ENCODE results near the gene SLC25A21.
"Not testable (repeated sequence)": the region's sequence is repeated elsewhere in the genome, so short reads cannot be mapped to it uniquely, and the experiment has no call there.

The SLC25A21 gene

GRCh38 chr14:37170237-37170636, 2.2 kb downstream of the SLC25A21 start:
- Mint-ChIP-seq H3K27me3 (peaks cover 34% of the 10 kb centered on the region), H3K27ac (no peak overlapping the region), H3K4me1 (ENCODE audit: low read depth) (no peaks in the 10 kb centered on the region)

GRCh38 chr14:37168721-37169120, 3.7 kb downstream of the SLC25A21 start:
- Mint-ChIP-seq H3K36me3 (ENCODE audit: low read depth) (no peaks in the 10 kb centered on the region), H3K4me1 (ENCODE audit: low read depth) (no peaks in the 10 kb centered on the region), H3K4me3 (no peak overlapping the region), H3K27me3 (peaks cover 24% of the 10 kb centered on the region), H3K9me3 (no peaks in the 10 kb centered on the region), H3K27ac (no peak overlapping the region)

More at GRCh38 chr14:37170237-37170636, 2.2 kb downstream of the SLC25A21 start:
- Mint-ChIP-seq H3K4me3 (no peak overlapping the region), H3K9me3 (no peaks in the 10 kb centered on the region), H3K36me3 (ENCODE audit: low read depth) (no peaks in the 10 kb centered on the region)

GRCh38 chr14:37167151-37168047, 5.0 kb downstream of the SLC25A21 start:
- no peak overlapping the region for H3K27ac Mint-ChIP-seq
- H3K9me3 Mint-ChIP-seq: peaks cover 1% of the 10 kb centered on the region
- H3K4me1 Mint-ChIP-seq (ENCODE audit: low read depth): no peaks in the 10 kb centered on the region
- H3K27me3 Mint-ChIP-seq: peaks cover 13% of the 10 kb centered on the region
- no peaks in the 10 kb centered on the region for H3K36me3 Mint-ChIP-seq (ENCODE audit: low read depth)
- no peak overlapping the region for H3K4me3 Mint-ChIP-seq

GRCh38 chr14:37165794-37166193, 6.6 kb downstream of the SLC25A21 start:
- no peak overlapping the region for H3K27ac Mint-ChIP-seq
- no peaks in the 10 kb centered on the region for H3K36me3 Mint-ChIP-seq (ENCODE audit: low read depth)
- no peaks in the 10 kb centered on the region for H3K4me1 Mint-ChIP-seq (ENCODE audit: low read depth)
- H3K9me3 Mint-ChIP-seq: peaks cover 3% of the 10 kb centered on the region
- H3K4me3 Mint-ChIP-seq: no peak overlapping the region
- H3K27me3 Mint-ChIP-seq: peaks cover 4% of the 10 kb centered on the region

GRCh38 chr14:37162307-37162706, 10.1 kb downstream of the SLC25A21 start:
- H3K9me3 Mint-ChIP-seq; H3K4me1 Mint-ChIP-seq (ENCODE audit: low read depth): not testable (repeated sequence)

GRCh38 chr14:37157987-37158386, 14.4 kb downstream of the SLC25A21 start:
- no peaks in the 10 kb centered on the region for H3K4me1 Mint-ChIP-seq (ENCODE audit: low read depth)
- no peak overlapping the region for H3K27ac Mint-ChIP-seq
- H3K9me3 Mint-ChIP-seq: peaks cover 7% of the 10 kb centered on the region
- peaks cover 3% of the 10 kb centered on the region for H3K27me3 Mint-ChIP-seq
- no peak overlapping the region for H3K4me3 Mint-ChIP-seq
- no peaks in the 10 kb centered on the region for H3K36me3 Mint-ChIP-seq (ENCODE audit: low read depth)

More at GRCh38 chr14:37162307-37162706, 10.1 kb downstream of the SLC25A21 start:
- H3K27me3 Mint-ChIP-seq; H3K4me3 Mint-ChIP-seq; H3K36me3 Mint-ChIP-seq (ENCODE audit: low read depth); H3K27ac Mint-ChIP-seq: not testable (repeated sequence)

GRCh38 chr14:37153483-37153882, 18.9 kb downstream of the SLC25A21 start:
- Mint-ChIP-seq H3K9me3 (peaks cover 8% of the 10 kb centered on the region), H3K4me3 (no peak overlapping the region), H3K4me1 (ENCODE audit: low read depth) (no peaks in the 10 kb centered on the region), H3K27ac (no peak overlapping the region), H3K36me3 (ENCODE audit: low read depth) (no peaks in the 10 kb centered on the region), H3K27me3 (no peaks in the 10 kb centered on the region)

GRCh38 chr14:37153005-37153404, 19.4 kb downstream of the SLC25A21 start:
- no peaks in the 10 kb centered on the region for H3K4me1 Mint-ChIP-seq (ENCODE audit: low read depth)

GRCh38 chr14:37150414-37150813, 22.0 kb downstream of the SLC25A21 start:
- Mint-ChIP-seq H3K36me3 (ENCODE audit: low read depth) (no peaks in the 10 kb centered on the region), H3K27me3 (no peaks in the 10 kb centered on the region), H3K27ac (no peak overlapping the region), H3K9me3 (peaks cover 4% of the 10 kb centered on the region), H3K4me1 (ENCODE audit: low read depth) (no peaks in the 10 kb centered on the region), H3K4me3 (no peak overlapping the region)

More at GRCh38 chr14:37153005-37153404, 19.4 kb downstream of the SLC25A21 start:
- H3K9me3 Mint-ChIP-seq: peaks cover 8% of the 10 kb centered on the region
- H3K27me3 Mint-ChIP-seq: no peaks in the 10 kb centered on the region
- no peak overlapping the region for H3K27ac Mint-ChIP-seq
- no peaks in the 10 kb centered on the region for H3K36me3 Mint-ChIP-seq (ENCODE audit: low read depth)
- H3K4me3 Mint-ChIP-seq: no peak overlapping the region

GRCh38 chr14:37147310-37147880, 25.0 kb downstream of the SLC25A21 start:
- H3K36me3 Mint-ChIP-seq (ENCODE audit: low read depth): no peaks in the 10 kb centered on the region
- no peaks in the 10 kb centered on the region for H3K9me3 Mint-ChIP-seq
- no peak overlapping the region for H3K4me3 Mint-ChIP-seq
- no peaks in the 10 kb centered on the region for H3K27me3 Mint-ChIP-seq
- no peaks in the 10 kb centered on the region for H3K4me1 Mint-ChIP-seq (ENCODE audit: low read depth)
- no peak overlapping the region for H3K27ac Mint-ChIP-seq

GRCh38 chr14:37146438-37146837, 26.0 kb downstream of the SLC25A21 start:
- H3K36me3 Mint-ChIP-seq (ENCODE audit: low read depth); H3K9me3 Mint-ChIP-seq; H3K4me3 Mint-ChIP-seq; H3K27ac Mint-ChIP-seq; H3K4me1 Mint-ChIP-seq (ENCODE audit: low read depth); H3K27me3 Mint-ChIP-seq: not testable (repeated sequence)

GRCh38 chr14:37145395-37145794, 27.0 kb downstream of the SLC25A21 start:
- no peaks in the 10 kb centered on the region for H3K4me1 Mint-ChIP-seq (ENCODE audit: low read depth)
- H3K27ac Mint-ChIP-seq: no peak overlapping the region
- H3K4me3 Mint-ChIP-seq: no peak overlapping the region
- H3K9me3 Mint-ChIP-seq: no peaks in the 10 kb centered on the region
- H3K36me3 Mint-ChIP-seq (ENCODE audit: low read depth): no peaks in the 10 kb centered on the region
- H3K27me3 Mint-ChIP-seq: no peaks in the 10 kb centered on the region

- H3K27me3 Mint-ChIP-seq: no peaks in the 10 kb centered on the region
- no peaks in the 10 kb centered on the region for H3K36me3 Mint-ChIP-seq (ENCODE audit: low read depth)
- no peaks in the 10 kb centered on the region for H3K9me3 Mint-ChIP-seq
- H3K4me1 Mint-ChIP-seq (ENCODE audit: low read depth): no peaks in the 10 kb centered on the region
- no peak overlapping the region for H3K27ac Mint-ChIP-seq
- H3K4me3 Mint-ChIP-seq: no peak overlapping the region
Observed at GRCh38 chr14:37144729-37145363, 27.6 kb downstream of the SLC25A21 start.

GRCh38 chr14:37143475-37143874, 28.9 kb downstream of the SLC25A21 start:
- no peaks in the 10 kb centered on the region for H3K27me3 Mint-ChIP-seq
- no peaks in the 10 kb centered on the region for H3K36me3 Mint-ChIP-seq (ENCODE audit: low read depth)
- no peaks in the 10 kb centered on the region for H3K4me1 Mint-ChIP-seq (ENCODE audit: low read depth)
- no peak overlapping the region for H3K4me3 Mint-ChIP-seq
- H3K27ac Mint-ChIP-seq: no peak overlapping the region
- H3K9me3 Mint-ChIP-seq: no peaks in the 10 kb centered on the region

GRCh38 chr14:37142835-37143401, 29.5 kb downstream of the SLC25A21 start:
- Mint-ChIP-seq H3K36me3 (ENCODE audit: low read depth) (no peaks in the 10 kb centered on the region), H3K27me3 (no peaks in the 10 kb centered on the region), H3K27ac (no peak overlapping the region), H3K4me1 (ENCODE audit: low read depth) (no peaks in the 10 kb centered on the region), H3K9me3 (no peaks in the 10 kb centered on the region), H3K4me3 (no peak overlapping the region)

All from stimulated activated naive CD8-positive, alpha-beta T cell treated with anti-CD3 and anti-CD28 coated beads, Interleukin-15, Interleukin-2, amounts not matched to agents 100 ng/mL and 50 ng/mL, for 24 hours (primary cell).